MM.1S (cell line): Measurements from ENCODE around the gene TREX2.

Source experiments
- CTCF ChIP-seq: fragments of 300-600 bp; sonication (generic); IDR thresholded peaks from 2 replicates; pipeline ENCODE4 v1.5.1; 2016; ENCODE audit warnings: antibody characterized with exemption, low read length, mixed read lengths
- EZH2phosphoT487 ChIP-seq: fragments of 300-600 bp; sonication (generic); IDR thresholded peaks from 2 replicates; pipeline ENCODE4 v1.6.1; 2018; ENCODE audit warnings: antibody characterized with exemption, low read length

- TF ChIP-seq EZH2phosphoT487 (no peak), CTCF (no peak)
These were observed 35.5 kb downstream of the TREX2 start for GRCh38 chrX:153410373-153410772.
